GM21367 (cell line): ENCODE measurements around the gene CASP9.
"Not testable (repeated sequence)": the region's sequence is repeated elsewhere in the genome, so short reads cannot be mapped to it uniquely, and the experiment has no call there.

Experiments
- ATAC-seq: cut with Tn5 transposase; IDR thresholded peaks from one replicate; pipeline ENCODE4 v1.9.1; 2021; ENCODE audit not compliant: unreplicated experiment

CASP9 gene

DNA sequence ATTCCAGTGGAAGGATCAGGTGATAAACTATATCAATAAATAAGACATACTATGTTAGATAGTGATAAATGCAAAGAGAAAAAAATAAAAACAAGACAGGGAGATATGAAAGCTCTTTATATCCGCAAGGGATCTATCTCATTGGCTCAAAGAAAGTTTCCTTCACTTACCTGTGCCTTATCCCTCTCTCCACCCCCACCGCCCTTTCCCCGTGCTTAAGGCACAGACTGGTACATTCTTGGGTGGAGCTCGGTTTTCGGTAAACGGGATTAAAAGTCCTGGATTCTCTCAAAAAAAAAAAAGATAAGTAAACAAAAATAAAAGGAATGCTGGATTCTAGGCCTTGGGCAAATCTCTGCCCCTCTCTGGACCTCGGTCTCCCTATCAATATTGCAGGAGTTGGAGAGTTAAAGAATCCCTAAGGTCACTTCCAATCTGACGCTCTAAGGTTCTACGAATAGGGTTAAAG, 2.0 kb upstream of the CASP9 start:
- no peak for ATAC-seq

DNA sequence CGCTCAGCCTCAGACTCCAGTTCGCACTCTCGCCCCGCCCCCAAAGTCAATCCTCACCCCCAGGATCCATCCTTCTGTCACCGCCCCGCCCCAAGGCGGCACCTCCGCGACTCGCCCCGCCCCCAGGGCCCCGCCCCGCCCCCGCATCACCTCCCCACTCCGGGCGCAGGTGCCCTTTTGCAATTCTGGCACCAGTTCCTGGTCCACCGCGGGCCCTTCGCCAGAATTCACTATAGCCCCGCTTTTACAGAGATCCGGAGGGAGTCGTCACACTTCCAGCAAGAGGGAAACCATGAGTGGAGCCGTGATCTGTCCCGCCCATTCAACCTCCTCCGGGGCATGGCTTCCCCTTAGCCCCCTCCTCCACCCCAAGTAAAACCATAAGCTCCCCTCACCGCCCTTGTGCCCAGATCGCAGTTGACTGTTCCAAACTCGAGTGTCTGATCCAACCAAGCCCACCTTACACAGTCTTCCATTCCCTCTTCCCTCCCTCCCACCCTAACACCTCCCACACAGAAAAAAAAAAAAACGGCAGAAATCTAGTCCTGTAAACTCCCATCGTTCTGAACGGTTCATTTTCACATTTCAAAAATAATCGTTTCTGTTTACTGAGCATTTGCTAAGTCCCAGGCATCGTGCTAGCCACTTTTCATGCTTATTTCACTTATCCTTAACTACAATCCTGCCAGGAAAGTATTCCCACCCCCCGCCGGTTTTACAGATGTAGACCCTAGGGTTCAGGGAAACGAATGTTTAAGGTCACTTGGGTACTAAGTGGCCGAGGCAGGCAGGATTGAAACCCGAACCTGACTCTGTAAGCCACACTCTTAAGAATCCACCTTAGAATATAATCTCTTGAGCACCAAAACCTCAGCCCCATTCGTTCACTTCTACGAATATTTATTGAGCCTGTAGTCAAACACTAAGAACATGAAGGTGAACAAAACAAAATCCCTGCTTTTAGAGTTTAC, 1.3 kb upstream of the CASP9 start:
- no peak for ATAC-seq

GRCh38 chr1:15524283-15525049, 451 bp upstream of the CASP9 start:
- peak; percentile 37 for ATAC-seq

DNA sequence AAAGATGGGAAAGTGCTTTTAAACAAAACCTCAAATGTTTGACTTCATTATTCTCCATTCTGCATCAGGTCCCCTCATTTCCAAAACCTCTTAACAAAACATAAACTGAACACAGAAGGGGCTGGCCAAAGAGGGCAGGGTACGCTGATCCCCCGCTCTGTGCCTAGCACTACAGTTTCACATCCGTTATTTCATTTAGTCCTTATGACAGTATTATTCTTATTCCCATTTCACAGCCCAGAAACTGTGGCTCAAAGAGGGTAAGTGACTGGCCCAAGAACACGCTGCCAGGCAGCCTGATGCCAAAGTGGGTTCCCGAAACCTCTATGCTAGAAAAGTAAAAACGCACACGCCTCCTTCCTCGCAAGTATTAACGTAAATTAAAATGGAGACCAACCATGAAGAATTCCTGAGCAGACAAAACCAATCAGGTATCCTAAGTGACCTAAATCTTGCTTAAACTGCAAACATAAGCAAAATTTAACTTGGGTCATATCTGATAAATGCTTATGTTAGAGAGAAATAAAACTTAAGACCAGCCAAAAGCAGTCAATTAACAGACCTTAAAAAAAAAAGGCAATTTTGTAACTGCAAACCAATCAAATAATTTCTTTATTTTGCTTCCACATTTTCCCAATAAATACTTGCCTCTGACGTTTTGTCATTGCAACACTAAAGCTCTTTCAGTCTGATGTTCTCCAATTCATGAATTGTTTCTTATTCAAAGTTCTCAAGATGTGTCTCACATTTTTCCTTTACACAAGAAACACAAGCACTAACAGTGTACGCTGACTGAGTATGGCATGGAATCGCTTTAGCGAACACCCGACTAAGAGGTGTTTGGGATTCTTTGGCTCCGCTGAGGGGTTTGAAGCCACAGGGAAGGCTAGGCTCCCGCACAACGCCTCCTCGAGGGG, 653 bp downstream of the CASP9 start:
- ATAC-seq, result no peak

DNA sequence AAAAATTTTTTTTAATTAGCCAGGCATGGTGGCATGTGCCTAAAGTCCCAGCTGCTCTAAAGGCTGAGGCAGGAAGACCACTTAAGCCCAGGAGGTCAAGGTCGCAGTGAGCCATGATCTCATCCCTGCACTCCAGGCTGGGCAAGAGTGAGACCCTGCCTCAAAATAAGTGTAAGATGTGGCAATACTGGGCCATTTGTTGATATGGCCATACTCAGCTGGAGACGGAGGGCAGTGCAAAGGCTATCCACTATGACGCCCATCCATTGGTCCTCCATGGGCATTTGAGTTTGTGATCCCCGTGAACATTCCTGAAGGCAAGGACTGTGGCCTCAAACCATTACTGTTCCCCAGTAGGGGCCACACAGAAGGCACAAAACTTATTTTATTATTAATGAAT, 1.5 kb downstream of the CASP9 start:
- no peak for ATAC-seq

GRCh38 chr1:15521206-15521906, 2.7 kb downstream of the CASP9 start:
- ATAC-seq, result not testable (repeated sequence)

GRCh38 chr1:15519625-15520024, 4.4 kb downstream of the CASP9 start:
- ATAC-seq, result no peak

DNA sequence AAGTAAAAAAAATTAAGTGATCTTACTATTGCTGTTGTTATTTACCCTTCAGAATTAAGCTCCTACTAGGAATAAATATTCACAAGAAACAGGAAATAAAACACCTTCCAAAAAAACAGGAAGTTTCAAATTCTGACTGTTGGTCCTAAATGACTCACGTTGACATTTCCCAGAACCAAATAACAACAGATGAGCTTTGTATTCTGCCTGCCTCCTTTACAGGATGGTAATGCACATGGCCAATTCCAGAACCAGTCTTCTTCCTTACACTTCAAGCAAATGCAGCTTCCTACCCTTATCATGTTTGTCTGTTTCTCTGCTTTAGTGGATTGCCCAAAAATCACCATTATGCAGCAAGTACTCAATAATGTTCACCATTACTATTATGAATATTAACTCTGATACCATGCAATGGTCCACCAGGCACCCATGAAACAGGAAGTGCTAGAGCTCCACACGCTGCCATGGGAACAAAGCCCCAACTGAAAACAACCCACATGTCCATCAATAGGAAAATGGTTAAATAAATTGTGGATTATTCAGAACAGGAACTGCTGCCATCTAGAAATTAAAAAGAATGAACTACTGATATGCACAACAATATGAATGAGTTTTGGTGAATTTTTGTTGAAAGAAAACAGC, 8.9 kb downstream of the CASP9 start:
- no peak for ATAC-seq

GRCh38 chr1:15514557-15514956, 9.5 kb downstream of the CASP9 start:
- ATAC-seq, result not testable (repeated sequence)

GRCh38 chr1:15513919-15514318, 10.1 kb downstream of the CASP9 start:
- ATAC-seq, result no peak

GRCh38 chr1:15513192-15513591, 10.8 kb downstream of the CASP9 start:
- ATAC-seq, result no peak

DNA sequence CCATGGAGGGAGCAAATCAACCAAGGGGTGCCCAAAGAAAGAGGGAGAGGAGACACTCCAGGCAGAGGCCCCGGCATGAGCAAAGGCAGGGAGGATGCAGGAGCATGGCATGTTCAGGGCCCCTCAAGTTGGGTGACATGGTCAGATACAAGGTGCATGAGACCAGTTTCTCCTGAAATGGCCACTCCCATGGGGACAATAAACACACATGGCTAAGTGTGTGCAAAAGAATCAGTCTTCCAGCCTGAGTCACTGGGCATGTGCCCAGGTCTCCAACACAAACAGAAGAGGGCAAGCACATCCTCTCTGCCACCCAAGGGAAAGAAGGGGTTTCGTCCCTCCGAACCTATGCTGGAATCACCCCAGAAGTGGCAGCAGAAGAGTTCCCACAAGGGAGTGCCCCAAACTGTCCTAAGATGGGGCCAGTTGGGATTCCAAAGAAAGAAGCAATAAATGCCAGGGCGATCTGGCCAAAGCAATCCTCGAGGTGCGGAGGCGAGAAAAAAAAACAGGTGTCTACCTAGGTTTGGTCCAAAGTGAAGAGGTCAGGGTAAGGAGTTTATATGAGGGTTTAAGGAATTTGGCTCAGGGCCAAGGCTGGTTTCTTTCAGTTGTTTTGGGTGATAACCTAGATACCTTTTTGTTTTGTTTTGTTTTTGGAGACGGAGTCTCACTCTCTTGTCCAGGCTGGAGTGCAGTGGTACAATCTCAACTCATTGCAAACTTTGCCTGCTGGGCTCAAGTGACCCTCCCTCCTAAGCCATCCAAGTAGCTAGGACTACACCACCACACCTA, 13.2 kb downstream of the CASP9 start:
- ATAC-seq, result no peak

- no peak for ATAC-seq
These were observed 14.4 kb downstream of the CASP9 start for GRCh38 chr1:15509586-15509985.

- ATAC-seq, result no peak
These were observed 15.1 kb downstream of the CASP9 start for GRCh38 chr1:15508700-15509487.

GRCh38 chr1:15507278-15507677, 16.7 kb downstream of the CASP9 start:
- ATAC-seq, result no peak

- ATAC-seq, result no peak
These were observed 17.2 kb downstream of the CASP9 start for GRCh38 chr1:15506831-15507230.

DNA sequence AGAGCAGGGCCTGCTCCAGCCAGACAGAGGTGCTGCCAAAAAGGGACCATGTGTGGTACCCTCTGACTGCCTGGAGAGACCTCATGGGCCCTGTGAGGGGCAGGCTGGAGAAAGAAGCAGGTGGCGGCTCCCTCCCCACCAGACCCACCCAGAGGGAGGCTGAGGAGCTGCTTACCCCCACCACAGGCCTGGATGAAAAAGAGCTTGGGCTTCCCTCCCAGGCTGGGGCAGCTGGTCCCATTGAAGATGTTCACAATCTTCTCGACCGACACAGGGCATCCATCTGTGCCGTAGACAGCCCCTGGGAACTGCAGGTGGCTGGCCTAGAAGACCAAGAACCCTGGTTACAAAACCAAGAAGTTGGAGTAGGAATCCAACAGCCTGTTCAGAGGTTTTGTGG, 19.6 kb downstream of the CASP9 start:
- ATAC-seq, result no peak
